GM03348 (cell line): ENCODE data around the gene PAX8.

Experiments used
- DNase-seq: peaks from one replicate; pipeline ENCODE4 v3.0.0; 2012; ENCODE audit warnings: low spot score

Gene PAX8

GRCh38 chr2:113220970-113221708, 57.6 kb downstream of the PAX8 start:
- no peak for DNase-seq

- peak; percentile 55 for DNase-seq
Observed at GRCh38 chr2:113219889-113220641, 58.7 kb downstream of the PAX8 start.

- no peak for DNase-seq
Observed at GRCh38 chr2:113219525-113219888, 59.2 kb downstream of the PAX8 start.

DNA sequence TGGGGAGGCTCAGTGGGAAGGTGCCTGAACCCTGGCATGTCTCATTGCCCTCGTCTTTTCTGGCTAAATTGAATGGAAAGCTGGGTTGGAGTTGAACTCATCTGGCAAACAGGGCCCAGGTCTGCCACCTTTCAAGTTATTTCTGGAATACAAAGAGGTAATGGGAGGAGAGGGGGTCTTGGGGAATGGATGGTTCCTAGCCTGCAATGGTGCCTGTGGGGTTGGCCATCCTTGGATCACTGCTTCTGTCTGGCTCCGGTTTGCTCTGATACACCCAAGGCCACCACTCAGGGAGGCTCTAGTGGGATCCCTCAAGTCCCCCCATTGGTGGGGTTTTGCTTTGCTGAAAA, 59.7 kb downstream of the PAX8 start:
- no peak for DNase-seq

GRCh38 chr2:113218283-113219091, 60.2 kb downstream of the PAX8 start:
- no peak for DNase-seq

DNA sequence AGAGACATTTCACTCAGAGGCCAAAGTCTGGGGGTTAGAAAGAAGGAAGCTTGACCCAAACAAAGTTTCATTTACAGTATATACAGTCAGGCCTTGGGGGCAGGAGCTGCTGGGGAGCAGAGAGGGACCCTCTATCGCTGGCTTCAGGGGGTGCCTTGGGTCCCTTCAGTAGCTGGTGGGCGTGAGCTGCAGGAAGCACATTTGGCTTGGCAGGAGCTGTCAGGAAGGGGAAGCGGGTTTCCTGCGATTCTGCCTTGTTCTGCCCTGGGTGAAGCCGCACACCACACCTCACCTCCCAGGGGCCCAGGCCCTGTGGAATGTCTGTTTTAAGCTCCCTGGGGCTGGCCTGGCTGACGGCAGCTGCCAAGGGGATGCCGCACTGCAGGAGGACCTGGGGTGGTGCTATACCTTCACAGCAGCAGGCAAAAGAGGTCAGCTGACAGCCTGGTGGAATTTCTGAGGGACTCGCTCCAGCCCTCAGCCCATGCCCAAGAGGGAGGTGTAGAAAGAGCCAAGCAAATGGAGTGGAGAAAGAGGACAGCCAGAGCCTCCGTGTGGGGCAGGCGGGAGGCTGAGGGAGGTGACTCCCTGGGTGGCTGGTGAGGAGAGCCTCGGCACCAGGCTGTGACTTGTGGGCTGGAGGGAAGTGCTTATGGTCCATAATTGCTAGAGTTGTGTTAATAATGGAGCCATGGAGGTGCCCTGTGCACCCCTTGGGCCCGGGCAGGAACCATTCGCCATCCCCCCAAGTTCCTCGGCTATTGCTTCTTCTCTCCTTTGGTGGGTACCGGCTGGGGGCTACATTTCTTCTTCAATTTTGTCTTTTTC, 61.1 kb downstream of the PAX8 start:
- DNase-seq = no peak

DNA sequence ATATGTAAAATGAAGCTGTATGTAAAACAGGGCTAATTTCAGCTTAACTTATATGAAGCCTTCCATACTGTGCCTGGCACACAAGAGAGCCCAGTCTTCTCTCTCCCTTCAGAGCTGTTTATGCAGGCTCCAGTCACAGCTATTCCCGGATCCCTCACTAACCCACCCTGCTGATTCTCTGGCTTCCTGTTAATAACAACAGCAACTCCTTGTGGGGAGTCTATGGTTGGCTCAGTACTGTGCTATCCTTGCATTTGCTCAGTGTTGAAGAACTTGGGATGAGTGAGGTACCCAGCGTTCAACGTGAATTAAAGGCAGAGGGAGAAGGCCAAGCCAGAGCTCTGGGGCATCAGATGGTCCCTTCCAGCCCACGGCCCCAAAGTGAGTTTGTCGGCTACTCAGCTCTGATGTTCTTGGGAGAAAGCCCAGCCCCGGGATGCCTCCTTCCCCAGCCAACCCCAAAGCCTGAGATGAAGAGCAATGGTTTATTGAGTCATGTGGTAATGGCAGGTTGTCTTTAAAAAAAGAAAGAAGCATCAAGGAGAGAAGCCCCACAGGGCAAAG, 61.7 kb downstream of the PAX8 start:
- no peak for DNase-seq

DNA sequence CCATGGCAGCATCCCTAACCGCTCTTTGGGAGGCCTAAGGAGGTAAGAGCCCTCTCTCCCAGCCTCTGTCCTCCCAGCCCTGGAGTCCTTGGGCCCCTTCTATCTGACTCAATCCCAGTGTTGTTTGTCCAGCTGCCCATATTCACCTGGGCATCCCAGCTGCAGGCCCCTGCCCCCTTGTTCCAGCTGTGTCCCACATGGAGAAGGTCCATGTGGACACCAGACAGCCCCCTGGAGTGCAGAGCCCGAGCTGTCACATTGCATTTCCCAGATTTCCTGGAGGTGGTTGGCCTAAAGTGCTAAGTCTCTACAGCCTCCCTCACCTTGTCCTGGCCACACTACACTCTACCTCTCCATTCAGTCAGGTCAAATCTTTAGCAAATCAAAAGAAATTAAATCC, 62.4 kb downstream of the PAX8 start:
- no peak for DNase-seq

DNA sequence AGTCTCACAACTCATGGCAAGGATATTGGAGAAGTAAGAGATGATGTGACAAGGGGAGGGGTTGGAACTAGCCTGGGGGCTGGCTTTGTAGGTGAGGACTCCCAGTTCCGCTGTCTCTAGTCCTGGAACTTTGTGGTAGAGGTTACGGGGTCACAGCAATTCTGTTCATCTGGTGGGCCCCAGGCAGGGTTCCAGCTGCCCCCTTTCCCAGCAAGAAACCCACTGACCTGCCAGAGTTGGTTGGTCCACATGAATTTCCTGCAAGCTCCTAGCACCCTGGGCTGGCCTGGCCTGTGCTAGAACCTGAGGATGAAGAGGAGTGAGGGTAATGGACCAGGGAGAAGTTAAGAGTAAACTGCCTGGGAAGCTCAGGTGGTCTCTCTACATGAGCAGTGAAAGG, 63.7 kb downstream of the PAX8 start:
- no peak for DNase-seq

GRCh38 chr2:113214141-113214540, 64.6 kb downstream of the PAX8 start:
- no peak for DNase-seq

GRCh38 chr2:113213061-113213930, 65.4 kb downstream of the PAX8 start:
- DNase-seq = no peak

- no peak for DNase-seq
Observed at GRCh38 chr2:113212245-113213060, 66.3 kb downstream of the PAX8 start.

DNA sequence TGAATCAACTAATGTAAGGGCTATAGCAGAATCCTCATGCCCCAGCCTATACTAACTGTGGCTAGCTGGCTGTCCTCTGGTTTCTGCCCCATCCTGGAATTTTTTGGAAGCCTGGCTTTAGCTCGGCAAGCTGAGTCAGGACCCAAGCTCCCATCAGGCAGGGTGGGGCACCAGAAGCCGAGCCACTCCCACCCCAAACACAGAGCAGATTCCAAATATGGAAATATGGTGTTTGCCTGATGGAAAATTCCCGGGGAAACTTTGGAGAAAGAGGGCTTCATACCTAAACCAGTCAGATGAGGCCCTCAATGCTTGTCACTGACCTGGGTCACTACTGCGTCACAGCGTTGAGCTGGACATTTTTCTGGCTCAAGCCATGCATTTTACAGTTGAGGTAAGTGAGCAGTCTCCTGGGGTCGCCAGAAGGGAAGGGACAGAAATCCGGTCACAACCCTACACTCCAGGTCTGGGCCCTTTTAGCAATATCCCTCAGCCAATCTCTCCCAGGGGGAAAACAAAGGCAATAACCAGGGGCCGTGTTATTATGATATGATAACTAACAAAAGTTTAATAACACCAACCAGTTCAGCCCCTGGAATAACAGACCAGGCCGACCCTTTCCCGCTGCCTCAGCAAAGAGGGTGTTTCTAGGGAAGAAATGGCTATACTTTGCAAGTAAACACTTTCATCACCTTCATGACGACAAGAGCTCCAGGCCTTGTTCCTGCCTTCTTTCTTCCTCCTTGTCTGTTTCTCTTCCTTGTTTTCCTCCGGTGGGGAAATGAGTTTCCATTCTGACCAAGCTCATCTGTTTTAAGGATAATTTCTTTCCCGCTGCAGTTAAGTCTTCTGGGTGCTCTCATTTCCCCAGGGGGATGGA, 67.3 kb downstream of the PAX8 start:
- DNase-seq = peak; percentile 93

GRCh38 chr2:113209646-113210171, 69.0 kb downstream of the PAX8 start:
- no peak for DNase-seq

- no peak for DNase-seq
Observed at GRCh38 chr2:113209011-113209645, 69.6 kb downstream of the PAX8 start.

- no peak for DNase-seq
Observed at GRCh38 chr2:113208396-113208795, 70.3 kb downstream of the PAX8 start.

DNA sequence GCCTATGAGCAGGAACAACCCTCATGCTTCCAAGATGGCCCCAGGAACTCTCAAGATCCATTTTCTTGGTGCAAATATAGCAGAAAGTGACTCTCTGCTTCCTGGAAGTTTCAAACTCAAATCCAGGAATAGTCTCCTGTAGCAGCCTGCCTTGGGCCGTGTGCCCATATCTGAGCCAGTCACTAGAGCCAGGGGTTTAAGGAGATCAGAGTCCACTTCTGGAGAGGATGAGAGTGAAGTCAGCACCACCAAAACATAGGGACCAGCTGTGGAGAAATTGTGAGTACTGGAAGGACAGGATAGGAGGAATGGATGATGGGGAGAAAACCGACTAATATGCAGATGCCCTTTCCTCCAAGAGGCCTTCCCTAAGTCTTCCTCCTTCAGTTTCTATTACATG, 71.7 kb downstream of the PAX8 start:
- no peak for DNase-seq

GRCh38 chr2:113206251-113206650, 72.5 kb downstream of the PAX8 start:
- no peak for DNase-seq
